HG02981 (cell line): ENCODE measurements around the gene TTC33.
"Not testable (repeated sequence)": the region's sequence is repeated elsewhere in the genome, so short reads cannot be mapped to it uniquely, and the experiment has no call there.

ENCODE experiments used
- ATAC-seq: cut with Tn5 transposase; IDR thresholded peaks from one replicate; pipeline ENCODE4 v1.9.1; 2021; ENCODE audit warnings: mild to moderate bottlenecking, moderate library complexity; ENCODE audit not compliant: unreplicated experiment

Gene TTC33

DNA sequence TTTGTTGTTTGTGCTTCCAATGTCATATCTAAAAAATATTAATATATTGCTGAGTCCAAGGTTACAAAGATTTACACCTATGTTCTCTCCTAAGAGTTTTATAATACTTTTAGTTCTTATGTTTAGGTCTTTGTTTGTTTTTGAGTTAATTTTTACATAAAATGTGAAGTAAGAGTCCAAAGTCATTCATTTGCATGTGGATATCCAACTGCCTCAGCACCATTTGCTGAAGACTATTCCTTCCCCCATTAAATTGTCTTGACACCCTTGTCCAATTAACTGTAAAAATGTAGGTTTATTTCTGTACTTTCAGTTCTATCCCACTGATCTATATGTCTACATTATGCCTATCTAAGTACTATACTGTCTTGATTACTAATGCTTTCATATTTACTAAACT, 35.7 kb downstream of the TTC33 start:
- no peak for ATAC-seq

DNA sequence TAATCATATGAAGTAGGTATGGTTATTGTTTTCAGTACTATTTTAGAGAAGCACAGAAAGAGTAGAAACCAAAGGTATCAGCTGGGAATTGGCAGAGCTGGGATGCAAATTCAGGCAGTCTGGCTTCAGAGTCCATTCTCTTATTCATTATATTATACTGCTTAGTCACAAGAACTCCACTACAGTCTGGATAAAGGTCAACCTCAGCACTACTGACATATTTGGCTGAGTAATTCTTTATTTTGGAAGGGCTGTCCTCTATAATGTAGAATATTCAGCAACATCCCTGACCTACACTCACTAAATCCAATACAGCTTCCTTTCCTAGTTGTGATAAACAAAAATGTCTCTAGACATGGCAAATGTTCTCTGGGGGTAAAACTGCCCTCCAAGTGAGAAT, 38.5 kb downstream of the TTC33 start:
- no peak for ATAC-seq

DNA sequence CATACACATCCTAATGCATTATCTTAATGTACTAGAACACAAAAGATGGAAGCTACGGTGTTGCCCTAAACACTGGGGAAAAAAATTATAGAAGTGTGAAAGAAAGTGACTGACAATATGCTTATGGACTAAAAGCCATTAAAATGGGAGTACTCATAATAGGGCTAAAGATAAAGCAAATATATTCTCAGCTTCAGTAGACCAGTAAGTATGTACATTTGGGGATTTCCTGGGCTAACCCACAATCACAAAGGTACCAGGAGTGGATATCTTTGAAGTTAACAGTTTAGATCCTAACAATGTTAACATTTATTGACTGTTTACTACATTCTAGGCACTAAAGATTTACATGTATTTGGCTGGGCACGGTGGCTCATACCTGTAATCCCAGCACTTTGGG, 39.2 kb downstream of the TTC33 start:
- ATAC-seq = no peak

DNA sequence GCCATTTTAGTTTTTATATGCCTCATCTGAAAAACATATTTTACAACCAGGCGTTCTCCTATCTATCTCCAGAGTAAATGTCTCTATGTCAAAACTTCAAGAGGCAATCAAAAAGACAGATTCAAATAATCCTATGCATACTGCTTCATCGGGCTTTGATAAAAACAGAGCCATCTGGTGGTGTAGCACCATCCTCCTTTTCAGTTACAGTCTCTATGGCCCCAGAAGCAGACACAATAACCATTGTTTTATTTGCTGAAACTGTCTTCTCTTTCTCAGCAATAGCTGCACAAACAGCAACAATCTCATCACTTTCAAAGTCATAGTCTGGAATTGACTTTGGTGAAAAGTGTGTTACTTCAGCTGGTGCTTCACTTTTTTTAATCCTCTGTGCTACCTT, 39.8 kb downstream of the TTC33 start:
- no peak for ATAC-seq

DNA sequence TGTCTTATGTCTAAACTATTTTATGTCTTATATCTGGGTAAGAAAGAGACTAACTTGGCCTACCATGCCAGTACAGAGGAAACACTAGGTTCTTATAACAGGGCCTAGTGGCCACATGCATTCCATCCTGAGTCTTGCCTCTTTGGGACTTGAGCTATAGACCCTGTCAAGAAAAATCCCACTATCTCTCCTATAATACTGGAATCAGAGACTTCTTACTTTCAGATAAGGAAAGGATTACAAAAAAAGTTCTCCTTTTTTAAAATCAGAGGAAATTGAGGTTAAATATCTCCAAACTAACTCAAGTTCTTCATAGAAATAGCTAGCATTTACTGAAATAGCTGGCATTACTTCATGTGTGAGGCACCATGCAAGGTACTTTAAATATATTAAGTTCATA, 41.8 kb downstream of the TTC33 start:
- no peak for ATAC-seq

DNA sequence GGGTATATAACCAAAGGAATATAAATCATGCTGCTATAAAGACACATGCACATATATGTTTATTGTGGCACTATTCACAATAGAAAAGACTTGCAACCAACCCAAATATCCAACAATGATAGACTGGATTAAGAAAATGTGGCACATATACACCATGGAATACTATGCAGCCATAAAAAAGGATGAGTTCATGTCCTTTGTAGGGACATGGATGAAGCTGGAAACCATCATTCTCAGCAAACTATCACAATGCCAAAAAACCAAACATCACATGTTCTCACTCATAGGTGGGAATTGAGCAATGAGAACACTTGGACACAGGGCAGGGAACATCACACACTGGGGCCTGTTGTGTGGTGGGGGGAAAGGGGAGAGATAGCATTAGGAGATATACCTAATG, 45.2 kb downstream of the TTC33 start:
- not testable (repeated sequence) for ATAC-seq

DNA sequence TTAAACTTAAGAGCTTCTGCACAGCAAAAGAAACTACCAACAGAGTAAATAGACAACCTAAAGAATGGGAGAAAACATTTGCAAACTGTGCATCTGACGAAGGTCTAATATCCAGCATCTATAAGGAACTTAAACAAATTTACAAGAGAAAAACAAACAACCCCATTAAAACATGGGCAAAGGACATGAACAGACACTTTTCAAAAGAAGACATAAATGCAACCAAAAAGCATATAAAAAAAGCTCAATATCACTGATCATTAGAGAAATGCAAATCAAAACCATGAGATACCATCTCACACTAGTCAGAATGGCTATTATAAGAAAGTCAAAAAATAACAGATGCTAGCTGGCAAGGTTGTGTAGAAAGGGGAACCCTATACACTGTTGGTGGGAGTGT, 50.3 kb downstream of the TTC33 start:
- not testable (repeated sequence) for ATAC-seq

DNA sequence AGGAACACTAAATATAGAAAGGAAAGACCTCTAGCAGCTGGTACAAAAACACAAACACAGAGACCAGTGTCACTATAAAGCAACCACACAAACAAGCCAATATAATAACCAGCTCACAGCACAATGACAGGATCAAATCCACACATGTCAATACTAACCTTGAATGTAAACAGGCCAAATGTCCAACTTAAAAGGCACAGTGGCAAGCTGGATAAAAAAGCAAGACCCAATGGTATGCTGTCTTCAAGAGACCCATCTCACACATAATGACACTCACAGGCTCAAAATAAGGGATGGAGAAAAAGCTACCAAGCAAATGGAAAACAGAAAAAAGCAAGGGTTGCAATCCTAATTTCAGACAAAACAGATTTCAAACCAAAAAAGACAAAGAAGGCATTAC, 53.7 kb downstream of the TTC33 start:
- not testable (repeated sequence) for ATAC-seq

DNA sequence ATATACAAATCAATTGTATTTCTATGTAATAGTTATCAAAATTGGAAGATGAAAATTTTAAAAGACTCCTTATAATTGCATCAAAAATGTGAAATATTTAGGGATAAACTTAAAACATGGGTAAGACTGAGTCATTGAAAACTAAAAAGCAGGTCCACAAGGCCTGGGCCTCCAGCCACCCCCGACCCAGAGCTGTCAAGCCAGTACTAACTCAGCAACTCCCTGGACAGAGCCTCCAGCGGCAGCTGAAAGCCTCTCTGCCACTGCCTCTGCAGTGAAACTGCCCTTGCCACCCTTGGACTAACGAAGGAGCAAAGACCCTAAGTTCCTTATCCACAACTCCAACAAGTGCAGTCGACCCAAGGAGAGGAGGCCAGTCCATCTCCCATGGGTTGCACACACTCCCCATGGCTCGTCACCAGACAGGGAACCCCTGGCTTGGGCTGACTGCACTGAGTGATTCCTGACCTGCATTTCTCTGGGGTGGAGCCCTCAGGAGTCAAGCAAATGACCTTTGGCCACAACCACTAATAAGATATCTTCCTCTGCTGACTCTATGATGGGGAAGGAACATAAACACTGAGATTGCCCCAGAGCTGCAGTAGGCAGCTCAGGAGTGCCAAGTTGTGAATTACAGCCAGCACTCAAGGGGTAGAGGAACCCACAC, 55.5 kb downstream of the TTC33 start:
- ATAC-seq = no peak

DNA sequence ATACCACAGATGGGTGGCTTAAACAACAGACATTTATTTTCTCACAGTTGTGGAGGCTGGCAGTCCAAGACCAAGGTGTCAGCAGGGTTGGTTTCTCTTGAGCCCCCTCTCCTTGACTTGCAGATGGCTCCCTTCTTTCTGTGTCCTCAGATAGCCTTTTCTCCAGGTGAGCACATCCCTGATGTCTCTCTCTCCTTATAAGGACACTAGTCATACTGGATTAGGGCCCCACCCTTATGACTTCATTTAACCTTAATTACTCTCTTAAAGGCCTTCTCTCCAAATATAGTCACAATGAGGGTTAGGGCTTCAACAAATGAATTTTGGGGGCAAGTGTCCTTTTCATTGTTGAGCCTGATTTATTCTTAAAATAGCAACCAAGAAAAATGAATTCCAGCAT, 61.3 kb downstream of the TTC33 start:
- no peak for ATAC-seq

DNA sequence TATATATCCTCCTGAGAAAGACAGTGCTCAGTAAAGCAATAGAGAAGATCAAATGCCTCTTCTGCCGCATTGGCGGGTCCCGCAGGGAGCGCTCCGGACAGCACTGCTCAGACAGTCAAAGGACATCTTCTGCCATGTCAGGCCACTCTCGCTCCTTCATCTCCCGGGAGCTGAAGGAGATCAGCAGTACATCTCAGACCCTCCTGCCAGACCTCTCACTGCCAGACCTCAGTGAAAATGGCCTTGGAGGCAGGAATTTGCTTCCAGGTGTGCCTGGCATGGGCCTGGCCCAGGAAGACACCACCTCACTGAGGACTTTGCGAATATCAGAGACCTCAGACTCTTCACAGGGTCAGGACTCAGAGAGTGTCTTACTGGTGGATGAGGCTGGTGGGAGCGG, 63.9 kb downstream of the TTC33 start:
- ATAC-seq = no peak

DNA sequence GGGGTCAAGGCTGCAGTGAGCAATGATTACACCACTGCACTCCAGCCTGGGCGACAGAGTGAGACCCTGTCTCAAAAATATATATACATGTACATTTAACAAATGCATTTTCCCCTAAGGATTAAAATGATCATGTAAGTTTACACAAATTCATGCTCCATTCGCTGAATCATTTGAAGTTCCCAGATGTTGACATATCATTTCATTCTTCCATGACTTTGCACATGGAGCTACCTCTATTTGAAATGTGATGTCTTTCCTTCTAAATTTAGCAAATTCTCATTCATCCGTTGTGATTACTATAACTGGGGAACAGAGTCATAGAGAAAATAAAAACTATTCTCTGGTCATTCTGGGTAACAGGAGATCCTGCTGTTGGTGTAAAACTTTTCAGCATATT, 65.5 kb downstream of the TTC33 start:
- no peak for ATAC-seq

DNA sequence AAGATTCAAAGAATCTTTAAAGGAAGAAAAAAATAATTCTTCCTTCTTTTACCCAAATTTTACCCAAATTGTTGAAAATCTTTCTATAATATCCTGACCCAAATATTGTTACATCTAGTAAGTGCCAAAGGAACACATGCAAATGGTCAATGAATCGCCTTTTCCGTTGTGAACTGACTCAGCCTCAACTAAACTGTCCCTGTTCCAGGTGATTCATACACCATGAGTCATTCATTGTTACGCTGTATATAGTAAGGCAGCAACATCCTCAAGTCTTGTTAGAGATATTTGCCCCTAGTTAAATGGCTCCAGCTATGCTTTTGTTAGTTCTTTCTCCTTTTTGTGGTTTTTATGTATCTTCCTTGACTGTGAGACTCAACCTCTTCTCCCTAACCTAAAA, 66.3 kb downstream of the TTC33 start:
- ATAC-seq = peak; percentile 59

DNA sequence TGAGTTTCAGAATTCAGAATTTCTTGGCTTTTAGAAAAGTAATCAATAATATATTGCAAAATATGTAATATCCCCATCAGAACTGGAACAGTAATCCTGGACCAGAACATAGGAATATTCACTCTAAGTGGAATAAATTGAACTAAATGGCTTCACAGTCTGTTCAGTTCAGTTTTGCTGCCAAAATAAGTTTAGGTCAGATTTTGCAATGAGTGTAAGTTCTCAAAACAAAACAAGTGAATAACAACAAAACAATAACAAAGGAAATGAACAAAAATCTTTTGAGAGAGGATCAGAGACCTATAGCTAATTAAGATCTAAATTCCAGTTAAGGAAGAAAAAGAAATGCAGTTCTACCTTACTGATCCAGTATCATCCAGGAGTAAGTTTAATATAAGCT, 66.8 kb downstream of the TTC33 start:
- no peak for ATAC-seq

DNA sequence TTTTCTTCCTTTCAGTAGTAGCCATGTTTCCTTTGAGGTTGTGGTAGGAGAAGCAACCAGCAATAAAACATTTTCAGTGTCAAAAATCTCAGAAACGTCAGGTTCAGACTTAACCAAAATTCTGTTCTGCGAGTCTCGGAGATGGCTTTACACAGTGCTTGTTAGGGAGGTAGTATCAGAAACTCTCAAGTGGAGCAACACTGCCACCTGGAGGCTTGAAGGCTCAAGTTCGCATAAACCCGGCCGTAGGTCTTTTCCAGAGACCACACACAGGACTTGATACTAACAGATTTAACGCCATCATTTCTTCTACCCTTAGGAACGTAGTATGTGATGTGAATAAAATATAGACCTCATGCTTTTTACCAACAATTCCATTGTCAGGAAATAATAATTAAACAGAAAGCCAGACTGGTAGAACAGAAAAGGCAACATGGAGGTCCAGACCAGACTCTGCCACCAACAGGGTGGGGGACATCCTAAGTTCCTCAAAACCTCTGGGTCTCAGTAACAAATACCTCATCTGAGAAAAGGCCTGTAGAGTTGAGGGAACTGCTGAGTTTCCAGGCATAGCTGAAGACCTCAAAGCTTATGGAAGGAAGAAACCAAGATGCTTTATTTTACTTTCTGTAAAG, 67.5 kb downstream of the TTC33 start:
- ATAC-seq = peak; percentile 78

DNA sequence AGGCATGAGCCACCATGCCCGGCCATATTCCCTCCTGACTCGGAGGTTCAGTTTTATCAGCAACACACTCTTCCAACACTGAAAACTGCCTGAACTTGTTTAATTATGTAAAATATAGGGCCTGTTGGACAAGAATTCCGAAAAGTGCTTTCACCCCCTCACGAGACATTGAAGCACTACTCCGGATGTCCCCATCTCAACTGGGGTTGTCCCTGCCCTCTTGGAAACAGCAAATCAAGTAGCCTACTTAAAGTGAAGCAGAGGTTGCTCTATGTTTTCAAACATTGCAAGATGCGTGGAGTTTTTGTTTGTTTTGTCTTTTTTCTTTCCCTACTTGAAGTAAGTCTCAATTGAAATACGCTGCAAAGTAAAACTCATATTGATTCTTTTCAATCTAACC, 68.4 kb downstream of the TTC33 start:
- no peak for ATAC-seq

DNA sequence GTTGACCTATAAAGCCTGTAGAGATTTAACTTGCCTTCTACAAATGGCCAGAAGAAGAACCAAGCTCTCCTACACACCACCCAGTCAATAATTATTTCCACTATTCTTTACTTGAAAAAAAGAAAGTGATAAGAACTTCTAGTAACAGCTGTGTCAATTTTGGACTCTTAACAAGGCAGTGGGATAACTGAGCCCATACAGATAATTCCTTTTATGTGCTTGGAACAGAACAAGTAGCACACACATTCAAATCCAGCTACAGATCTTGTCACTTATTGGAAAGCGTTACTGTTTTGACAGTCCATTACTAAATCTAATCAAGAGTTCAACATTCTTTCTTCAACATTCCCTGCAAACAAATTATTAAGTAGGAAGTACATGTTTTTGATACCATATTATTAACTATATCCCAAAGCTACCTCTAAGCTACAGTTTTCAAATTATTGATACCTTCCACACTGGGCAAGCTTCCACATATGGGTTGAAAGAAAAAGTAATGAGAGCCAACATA, 69.7 kb downstream of the TTC33 start:
- ATAC-seq = no peak

DNA sequence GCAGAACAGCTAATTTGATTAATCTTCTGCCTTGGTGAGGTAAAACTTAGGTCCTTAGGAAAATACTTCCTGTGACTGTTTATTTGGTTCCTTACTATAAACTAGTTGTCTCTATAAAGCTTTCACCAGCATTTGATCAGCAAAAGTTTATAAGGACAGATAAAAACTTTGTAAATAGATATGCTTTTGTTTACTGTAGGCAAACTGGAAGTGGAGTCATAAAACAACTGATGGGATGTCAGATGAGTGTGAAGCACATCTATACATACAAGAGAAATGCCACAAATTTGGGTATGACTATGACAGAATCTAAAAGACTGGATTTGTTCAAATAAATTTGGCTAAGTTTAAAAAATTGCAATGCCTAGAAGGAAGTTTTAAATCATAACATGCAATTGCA, 70.6 kb downstream of the TTC33 start:
- ATAC-seq = no peak

DNA sequence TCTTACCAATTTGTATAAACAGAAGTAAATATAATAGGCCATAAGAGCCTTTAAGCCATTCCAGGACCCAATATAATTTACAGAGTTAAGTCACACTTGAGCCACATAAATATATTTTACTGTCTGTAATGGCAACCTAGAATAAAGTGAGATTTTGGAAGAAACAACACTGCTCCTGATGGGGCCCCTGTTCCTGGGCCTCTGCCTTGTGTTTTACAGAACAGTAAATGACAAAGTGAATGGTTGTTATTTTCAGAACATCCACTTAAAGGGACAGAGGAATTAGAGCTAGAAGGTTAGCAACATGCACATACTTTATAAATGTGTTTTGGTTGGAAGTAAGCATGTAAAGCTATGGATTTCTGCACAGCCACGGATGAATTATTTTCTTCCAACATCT, 72.5 kb downstream of the TTC33 start:
- ATAC-seq = no peak

DNA sequence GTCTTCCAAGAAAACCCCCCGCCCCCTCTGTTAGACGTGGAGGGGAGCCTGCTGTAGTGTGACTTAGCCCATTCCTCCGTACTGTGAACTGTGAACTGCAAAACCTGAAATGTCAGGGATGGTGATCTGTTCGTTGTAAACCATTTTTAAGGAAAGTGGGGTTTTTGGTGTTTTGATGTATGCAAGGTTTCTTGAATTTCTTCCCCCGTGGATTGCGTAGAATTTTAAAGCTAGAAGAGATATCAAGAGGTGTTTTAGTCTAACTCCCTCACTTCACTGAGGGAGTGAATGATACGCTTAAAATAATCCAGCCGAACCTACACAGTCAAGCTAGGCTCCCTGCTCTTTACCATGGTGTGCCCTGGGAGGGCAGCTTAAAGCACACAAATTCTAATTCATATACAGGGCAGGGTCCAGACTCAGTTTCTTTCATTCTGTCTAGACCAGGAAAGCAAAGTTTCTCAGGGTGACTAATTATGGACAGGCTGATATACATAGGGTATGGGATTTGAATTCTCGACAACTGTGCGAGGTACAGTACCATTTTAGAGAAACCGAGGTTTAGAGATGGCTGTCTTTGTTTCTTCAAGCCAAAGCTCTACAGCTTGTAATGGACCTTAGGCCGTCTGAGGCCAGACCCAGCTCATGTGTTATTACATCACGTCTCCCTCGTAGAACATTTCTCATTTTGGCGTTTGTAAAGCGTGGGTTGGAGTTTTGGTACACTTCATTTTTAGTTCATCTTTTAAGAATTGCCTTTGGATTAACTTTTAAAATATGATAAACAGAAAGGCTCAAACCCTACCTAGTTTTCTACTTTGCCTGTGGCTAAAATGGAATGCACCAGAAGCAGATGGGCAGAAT, 73.4 kb downstream of the TTC33 start:
- ATAC-seq = no peak

DNA sequence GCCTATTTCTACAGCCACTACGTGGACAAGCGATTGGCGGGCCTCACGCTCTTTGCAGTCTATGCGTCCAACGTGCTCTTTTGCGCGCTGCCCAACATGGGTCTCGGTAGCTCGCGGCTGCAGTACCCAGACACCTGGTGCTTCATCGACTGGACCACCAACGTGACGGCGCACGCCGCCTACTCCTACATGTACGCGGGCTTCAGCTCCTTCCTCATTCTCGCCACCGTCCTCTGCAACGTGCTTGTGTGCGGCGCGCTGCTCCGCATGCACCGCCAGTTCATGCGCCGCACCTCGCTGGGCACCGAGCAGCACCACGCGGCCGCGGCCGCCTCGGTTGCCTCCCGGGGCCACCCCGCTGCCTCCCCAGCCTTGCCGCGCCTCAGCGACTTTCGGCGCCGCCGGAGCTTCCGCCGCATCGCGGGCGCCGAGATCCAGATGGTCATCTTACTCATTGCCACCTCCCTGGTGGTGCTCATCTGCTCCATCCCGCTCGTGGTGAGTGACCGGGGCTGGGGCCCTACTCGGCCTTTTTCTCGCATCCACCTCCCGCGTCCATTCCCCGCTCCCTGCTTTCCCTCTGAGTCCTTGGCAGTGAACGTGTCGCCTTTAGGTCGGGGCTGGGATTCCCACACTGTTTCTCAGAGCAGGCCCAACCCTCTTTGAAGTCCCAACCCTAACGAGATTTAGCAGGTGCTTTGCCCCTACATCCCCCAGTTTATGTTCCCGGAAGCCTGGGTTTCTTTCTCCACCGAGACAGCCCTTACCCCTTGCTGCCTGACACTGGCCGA, 74.2 kb downstream of the TTC33 start:
- no peak for ATAC-seq
